ENCODE measurements around the gene SETD1B. TPM values are rescaled to one million over a fixed set of nuclear protein-coding genes. Genes with fewer than 3 reads are reported as not detected.

Gene SETD1B
- total and polyA plus RNA-seq, 2 donors (not counting 1 experiment from before 2014, with no cell fraction given) = 1.2 to 3.5 TPM

- Histone ChIP-seq H4K20me1 (ENCODE audit: control insufficient read depth, extremely low read depth, insufficient read depth, low read length) (no peaks in the 10 kb centered on the region), H3K79me2 (ENCODE audit: control insufficient read depth, insufficient read depth, low read length) (peaks cover 83% of the 10 kb centered on the region), H2AFZ (ENCODE audit: low read length) (no peak overlapping the region), H3K36me3 (ENCODE audit: control insufficient read depth, insufficient read depth, low read length) (peaks cover 43% of the 10 kb centered on the region), H3K27ac (ENCODE audit: insufficient read depth, low read length) (peak overlapping the region; percentile 61), H3K4me1 (ENCODE audit: control insufficient read depth, extremely low read depth, insufficient read depth, low read length) (peaks cover 14% of the 10 kb centered on the region), H3K4me3 (replicated peaks in 1 of 4; ENCODE audit: control extremely low read depth in 1 of 4, insufficient read depth in 1 of 4, low read depth in 3 of 4, low read length in 4 of 4) (peak overlapping the region; percentile 63 to 81 (median 72)), H3K9me3 (ENCODE audit: control insufficient read depth, insufficient read depth, low read depth, low read length) (no peaks in the 10 kb centered on the region), H3K9ac (ENCODE audit: insufficient read depth, low read length) (peak overlapping the region; percentile 53), H3K4me2 (ENCODE audit: extremely low read depth, insufficient read depth, low read length) (peak overlapping the region; percentile 100), H3K27me3 (ENCODE audit: control insufficient read depth, insufficient read depth, low read length) (no peaks in the 10 kb centered on the region)
- DNase-seq (ENCODE audit: low read depth in 2 of 2) = peak; percentile 59 to 67
- TF ChIP-seq, protein P1, sequence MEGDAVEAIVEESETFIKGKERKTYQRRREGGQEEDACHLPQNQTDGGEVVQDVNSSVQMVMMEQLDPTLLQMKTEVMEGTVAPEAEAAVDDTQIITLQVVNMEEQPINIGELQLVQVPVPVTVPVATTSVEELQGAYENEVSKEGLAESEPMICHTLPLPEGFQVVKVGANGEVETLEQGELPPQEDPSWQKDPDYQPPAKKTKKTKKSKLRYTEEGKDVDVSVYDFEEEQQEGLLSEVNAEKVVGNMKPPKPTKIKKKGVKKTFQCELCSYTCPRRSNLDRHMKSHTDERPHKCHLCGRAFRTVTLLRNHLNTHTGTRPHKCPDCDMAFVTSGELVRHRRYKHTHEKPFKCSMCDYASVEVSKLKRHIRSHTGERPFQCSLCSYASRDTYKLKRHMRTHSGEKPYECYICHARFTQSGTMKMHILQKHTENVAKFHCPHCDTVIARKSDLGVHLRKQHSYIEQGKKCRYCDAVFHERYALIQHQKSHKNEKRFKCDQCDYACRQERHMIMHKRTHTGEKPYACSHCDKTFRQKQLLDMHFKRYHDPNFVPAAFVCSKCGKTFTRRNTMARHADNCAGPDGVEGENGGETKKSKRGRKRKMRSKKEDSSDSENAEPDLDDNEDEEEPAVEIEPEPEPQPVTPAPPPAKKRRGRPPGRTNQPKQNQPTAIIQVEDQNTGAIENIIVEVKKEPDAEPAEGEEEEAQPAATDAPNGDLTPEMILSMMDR (conservative IDR thresholded peaks at IDR 0.05 in 1 of 2, IDR thresholded peaks at IDR 0.05 in 1 of 2; ENCODE audit: low read depth in 1 of 2, low read length in 2 of 2) = peak; percentile 45 to 88
- TF ChIP-seq EZH2 (IDR thresholded peaks at IDR 0.05; ENCODE audit: low read length, missing control alignments) = no peak
Measured at GRCh38 chr12:121811434-121812319, 7.9 kb downstream of the SETD1B start.

GRCh38 chr12:121812320-121812871 is 8.6 kb downstream of the SETD1B start:
- peak overlapping the region; percentile 96 for H3K4me2 ChIP-seq (ENCODE audit: extremely low read depth, insufficient read depth, low read length)
- H3K27me3 ChIP-seq (ENCODE audit: control insufficient read depth, insufficient read depth, low read length) = no peaks in the 10 kb centered on the region
- no peak for TF ChIP-seq EZH2 (IDR thresholded peaks at IDR 0.05; ENCODE audit: low read length, missing control alignments)
- TF ChIP-seq, protein P1 (conservative IDR thresholded peaks at IDR 0.05 in 1 of 2, IDR thresholded peaks at IDR 0.05 in 1 of 2; ENCODE audit: low read depth in 1 of 2, low read length in 2 of 2) = no peak
- peaks cover 12% of the 10 kb centered on the region for H3K4me1 ChIP-seq (ENCODE audit: control insufficient read depth, extremely low read depth, insufficient read depth, low read length)
- H3K36me3 ChIP-seq (ENCODE audit: control insufficient read depth, insufficient read depth, low read length) = peaks cover 50% of the 10 kb centered on the region
- H3K27ac ChIP-seq (ENCODE audit: insufficient read depth, low read length) = peak overlapping the region; percentile 44
- H4K20me1 ChIP-seq (ENCODE audit: control insufficient read depth, extremely low read depth, insufficient read depth, low read length) = no peaks in the 10 kb centered on the region
- H3K9ac ChIP-seq (ENCODE audit: insufficient read depth, low read length) = peak overlapping the region; percentile 37
- H3K4me3 ChIP-seq (replicated peaks in 1 of 4; ENCODE audit: control extremely low read depth in 1 of 4, insufficient read depth in 1 of 4, low read depth in 3 of 4, low read length in 4 of 4) = peak overlapping the region; percentile 63 to 81 (median 72)
- no peak overlapping the region for H2AFZ ChIP-seq (ENCODE audit: low read length)
- peaks cover 76% of the 10 kb centered on the region for H3K79me2 ChIP-seq (ENCODE audit: control insufficient read depth, insufficient read depth, low read length)
- DNase-seq (ENCODE audit: low read depth in 2 of 2) = peak; percentile 68 to 81
- H3K9me3 ChIP-seq (ENCODE audit: control insufficient read depth, insufficient read depth, low read depth, low read length) = no peaks in the 10 kb centered on the region

Data from fibroblast of lung (primary cell).